ENCODE results near the gene MAN1C1.

Gene MAN1C1

DNA sequence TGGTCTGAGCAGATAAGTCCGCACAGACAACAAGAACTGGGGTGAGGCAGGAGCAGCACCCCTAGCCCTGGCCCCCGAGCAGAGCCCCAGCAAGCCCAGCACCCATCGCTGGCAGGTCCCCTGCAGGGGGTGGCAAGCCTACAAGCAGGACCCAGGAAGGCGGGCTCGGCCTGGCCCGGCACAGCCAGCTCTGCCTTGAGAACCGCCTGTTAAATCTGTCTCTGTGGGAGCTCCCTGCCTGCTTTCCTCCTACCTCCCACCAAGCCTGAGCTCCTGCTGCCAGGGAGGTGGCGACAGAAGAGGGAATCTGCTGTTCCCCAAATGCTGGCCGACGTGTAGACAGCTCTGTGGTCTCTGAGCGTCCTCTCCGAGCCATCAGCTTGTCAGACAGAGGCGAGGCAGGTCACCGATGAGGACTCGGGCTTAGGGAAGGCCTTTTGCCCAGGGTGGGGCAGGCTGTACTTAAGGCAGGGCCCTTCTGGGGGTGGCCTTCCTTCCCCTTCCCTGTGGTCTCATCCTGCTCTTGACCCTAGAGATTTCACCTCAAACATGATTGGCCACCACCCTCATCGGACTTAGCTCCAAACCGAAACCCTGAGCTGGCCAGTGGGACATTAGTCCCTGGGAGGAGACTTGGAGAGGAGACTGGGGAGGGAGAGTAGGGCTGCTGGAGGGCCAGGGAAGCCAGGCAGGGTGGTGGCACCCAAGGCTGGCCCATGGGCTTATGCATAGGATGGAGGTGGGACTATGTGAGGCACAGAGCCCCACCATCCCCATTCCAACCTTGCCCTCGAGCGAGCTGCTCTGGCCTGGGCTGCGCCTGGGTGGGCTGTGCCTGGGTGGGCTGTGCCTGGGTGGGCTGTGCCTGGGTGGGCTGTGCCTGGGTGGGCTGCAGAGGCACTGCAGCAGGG, 191.1 kb downstream of the MAN1C1 start:
- no peak for DNase-seq

DNA sequence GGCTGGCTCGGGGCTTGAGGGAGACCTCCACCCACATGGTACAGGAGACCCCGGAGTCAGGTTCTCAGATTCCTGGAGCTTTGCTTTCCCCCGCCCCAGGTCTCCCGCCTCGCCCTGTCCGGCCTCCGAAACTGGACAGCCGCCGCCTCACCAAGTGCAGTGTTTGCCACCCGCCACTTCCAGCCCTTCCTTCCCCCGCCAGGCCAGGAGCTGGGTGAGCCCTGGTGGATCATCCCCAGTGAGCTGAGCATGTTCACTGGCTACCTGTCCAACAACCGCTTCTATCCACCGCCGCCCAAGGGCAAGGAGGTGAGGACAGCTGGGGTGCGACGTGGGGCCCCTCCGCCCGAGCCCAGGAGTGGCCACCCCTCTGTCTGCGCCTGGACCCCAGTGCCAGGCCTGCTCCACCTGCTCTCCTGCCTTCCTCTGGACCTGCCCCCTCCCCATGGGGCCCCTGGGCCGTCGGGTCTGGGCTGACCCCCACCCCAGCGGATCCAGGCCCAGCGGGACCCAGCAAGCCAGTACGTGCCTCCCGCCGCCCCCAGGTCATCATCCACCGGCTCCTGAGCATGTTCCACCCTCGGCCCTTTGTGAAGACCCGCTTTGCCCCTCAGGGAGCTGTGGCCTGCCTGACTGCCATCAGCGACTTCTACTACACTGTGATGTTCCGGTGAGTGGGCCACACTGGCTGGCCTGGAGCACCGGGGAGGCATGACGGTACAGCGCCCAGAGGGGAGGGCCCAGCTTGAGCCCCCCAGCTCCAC, 192.1 kb downstream of the MAN1C1 start:
- no peak for DNase-seq

DNA sequence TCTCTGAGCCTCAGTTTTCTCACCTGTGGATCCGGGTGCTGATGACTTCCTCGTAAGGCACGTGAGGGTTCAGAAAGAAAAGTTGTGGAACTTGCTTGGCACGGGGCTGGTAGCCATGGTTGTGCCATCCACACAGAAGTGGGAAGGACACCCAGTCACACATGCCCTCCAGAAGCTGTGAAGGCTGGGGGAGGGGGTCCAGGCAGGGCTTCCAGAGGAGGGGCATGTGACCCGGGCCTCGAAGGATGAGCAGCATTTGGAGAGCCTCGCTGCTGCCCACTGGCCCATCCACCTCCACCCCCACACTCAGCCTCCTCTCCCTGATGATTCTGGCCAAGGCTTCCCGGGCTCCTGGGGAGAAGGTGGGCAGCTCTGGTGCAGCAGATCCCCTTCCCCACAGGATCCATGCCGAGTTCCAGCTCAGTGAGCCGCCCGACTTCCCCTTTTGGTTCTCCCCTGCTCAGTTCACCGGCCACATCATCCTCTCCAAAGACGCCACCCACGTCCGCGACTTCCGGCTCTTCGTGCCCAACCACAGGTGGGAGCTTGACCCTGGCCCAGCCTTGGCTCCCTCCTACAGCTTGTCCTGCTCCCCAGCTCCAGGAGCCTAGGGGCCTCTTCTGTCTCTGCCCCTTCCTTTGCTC, 192.8 kb downstream of the MAN1C1 start:
- no peak for DNase-seq

DNA sequence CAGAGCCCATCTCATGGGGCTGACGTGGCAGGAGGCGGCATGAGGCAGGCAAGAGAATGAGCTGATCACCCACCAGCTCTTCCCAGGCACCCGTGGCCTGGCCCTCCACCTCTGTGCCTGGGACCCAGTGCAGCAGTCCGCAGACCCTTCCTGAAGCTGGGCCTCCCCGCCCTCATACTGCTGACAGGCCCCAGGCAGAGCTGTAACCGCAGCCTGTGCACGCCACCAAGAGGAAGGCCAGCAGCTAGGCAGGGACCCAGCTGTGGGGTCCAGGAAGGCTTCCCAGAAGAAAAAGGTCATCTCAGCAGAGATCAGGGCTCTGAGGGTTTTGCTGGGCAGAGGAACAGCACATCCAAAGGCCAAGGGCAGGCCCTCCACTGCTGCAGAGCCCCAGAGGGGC, 193.3 kb downstream of the MAN1C1 start:
- DNase-seq = no peak

DNA sequence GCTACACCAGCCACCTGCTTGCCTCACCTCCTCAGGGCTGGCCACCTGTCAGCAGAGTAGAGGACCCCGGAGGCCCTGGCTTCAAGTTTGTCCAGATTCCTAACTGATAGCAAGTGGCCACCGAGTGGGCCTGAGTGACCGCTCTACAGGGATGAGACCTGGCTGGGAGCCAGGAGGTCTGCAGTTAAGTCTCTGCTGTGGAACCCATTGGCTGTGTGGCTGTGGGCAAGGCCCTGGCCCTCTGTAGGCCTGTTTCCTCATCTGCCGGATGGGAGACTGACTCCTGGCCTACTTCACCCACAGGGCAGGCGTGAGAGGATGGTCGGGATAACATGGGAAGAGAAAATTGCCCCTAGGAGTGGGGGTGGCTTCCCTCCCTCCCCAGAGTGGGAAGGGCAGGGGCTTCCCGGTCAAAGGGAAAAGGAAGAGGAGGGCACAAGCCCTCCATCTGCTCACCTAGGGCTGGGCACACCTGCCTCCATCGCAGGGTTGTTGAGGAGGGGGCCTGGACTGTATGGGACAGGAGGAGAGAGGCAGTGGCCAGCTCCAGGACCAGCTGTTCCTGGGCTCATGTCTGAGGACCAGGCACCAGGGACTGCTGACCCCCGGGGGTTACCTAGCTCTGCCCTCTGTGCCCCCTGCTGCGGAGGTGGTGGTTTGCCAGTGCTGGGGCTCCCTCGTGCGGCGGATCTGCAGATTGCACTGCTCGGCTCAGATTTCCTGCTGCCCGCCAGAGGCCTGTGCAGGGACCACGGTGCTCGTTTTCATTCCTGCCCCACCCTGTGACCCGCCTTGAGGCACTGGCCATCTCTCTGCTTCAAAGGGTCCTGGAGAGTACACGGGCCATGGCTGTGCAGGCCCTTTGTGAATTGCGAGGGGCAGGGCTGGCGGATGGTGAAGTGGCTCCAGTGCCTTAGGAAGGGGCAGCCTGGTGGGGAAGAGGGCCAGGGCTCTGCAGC, 194.0 kb downstream of the MAN1C1 start:
- DNase-seq = peak; percentile 87

DNA sequence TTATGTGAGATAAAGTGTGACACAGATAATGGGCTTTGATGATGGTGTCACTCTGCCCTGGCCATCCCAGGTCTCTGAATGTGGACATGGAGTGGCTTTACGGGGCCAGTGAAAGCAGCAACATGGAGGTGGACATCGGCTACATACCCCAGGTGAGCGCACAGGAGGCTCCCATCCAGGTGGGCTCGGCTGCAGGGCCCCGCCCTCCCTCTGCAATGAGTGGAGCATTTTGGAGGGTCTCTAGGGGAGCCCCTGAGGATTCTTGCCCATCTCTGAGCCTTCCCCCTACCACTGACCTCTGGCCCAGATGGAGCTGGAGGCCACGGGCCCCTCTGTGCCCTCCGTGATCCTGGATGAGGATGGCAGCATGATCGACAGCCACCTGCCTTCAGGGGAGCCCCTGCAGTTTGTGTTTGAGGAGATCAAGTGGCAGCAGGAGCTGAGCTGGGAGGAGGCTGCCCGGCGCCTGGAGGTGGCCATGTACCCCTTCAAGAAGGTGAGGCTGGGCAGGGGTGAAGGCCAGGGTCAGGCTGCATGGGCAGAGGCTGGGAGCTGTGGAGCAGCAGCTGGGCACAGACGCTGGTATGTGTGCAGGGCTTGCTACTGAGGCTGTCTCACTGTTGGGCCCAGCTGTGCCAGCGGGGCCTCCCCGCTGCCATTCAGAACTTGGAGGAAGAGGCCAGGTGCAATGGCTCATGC, 194.9 kb downstream of the MAN1C1 start:
- DNase-seq = no peak

DNA sequence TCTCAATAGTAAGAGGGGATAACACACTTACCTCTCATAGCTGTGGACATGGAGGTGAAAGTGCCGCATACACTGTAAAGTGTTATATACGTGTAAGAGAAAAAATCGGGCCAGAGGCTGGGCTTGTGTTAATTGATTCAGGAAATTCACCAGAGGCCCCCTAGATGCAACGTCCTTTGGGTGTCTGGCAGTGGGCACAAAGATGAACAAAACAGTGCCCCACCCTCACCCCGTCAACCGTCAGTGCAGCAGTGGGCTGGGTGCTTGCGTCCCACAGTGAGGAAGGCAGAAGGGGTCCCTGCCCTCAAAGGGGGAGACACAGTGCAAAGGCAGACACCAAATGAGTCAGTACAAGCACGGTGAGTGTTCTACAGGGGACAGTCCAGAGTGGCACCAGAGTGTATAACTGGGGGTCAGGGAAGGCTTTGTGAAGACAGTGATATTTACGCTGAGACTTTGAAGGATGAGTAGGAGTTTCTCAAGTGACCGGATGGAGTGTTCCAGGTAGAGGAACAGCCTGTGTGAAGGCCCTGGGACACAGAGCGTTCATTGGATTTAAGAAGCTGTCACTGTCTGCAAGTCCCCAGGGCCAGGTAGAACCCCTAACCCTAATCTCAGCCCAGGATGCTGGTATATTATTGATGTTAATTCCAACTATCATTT, 196.6 kb downstream of the MAN1C1 start:
- DNase-seq = no peak

DNA sequence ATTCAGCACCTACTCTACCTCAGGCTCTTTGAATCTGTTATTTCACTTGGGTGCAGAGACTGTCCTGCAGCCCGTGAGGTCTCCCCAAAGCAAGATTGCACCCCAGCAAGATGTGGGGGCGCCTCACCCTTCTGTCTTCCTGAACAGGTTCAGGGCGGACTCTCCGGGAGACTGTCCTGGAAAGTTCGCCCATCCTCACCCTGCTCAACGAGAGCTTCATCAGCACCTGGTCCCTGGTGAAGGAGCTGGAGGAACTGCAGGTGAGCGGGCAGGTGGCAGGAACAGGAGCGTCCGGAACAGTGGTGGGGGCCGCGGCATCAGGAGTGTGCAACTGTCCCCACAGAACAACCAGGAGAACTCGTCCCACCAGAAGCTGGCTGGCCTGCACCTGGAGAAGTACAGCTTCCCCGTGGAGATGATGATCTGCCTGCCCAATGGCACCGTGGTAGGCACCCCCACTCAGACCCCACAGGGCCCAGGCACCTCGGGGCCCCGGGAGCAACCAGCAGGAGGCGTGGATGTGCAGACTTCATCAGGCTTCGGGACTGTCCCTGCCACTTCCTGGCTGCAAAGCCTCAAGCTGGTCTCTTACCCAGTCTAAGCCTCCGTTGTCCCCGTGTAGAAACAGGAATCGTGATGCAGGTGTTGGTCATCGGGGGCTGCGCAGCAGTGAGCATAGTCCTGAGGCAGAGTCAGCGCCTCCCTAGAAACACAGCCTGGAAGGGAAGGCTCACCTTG, 197.3 kb downstream of the MAN1C1 start:
- no peak for DNase-seq

DNA sequence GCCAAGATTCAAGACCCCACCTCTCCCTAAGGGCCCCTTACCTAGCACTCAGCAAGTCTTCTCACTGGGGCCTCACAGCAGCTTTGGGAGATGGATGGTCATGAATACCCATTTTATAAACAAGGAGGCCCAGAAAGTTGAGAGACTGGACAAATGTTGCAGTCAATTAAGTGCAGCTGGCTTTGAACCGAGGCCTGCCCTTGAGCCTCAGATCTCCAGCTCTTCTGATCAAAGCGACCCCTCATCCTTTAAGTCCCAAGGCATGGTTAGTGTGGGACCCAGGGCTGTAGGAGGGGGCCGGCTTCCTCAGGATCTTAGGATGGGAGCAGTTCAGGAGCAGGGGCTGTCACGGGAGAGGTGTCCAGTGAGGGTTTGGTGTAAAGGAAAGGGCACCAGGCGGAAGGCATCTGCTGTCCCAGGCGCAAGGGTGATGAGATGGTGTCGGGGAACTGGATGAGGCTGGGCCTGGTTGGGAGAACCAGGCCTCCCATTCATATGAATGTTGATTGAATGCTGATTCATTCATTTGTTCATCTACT, 198.0 kb downstream of the MAN1C1 start:
- DNase-seq = no peak

DNA sequence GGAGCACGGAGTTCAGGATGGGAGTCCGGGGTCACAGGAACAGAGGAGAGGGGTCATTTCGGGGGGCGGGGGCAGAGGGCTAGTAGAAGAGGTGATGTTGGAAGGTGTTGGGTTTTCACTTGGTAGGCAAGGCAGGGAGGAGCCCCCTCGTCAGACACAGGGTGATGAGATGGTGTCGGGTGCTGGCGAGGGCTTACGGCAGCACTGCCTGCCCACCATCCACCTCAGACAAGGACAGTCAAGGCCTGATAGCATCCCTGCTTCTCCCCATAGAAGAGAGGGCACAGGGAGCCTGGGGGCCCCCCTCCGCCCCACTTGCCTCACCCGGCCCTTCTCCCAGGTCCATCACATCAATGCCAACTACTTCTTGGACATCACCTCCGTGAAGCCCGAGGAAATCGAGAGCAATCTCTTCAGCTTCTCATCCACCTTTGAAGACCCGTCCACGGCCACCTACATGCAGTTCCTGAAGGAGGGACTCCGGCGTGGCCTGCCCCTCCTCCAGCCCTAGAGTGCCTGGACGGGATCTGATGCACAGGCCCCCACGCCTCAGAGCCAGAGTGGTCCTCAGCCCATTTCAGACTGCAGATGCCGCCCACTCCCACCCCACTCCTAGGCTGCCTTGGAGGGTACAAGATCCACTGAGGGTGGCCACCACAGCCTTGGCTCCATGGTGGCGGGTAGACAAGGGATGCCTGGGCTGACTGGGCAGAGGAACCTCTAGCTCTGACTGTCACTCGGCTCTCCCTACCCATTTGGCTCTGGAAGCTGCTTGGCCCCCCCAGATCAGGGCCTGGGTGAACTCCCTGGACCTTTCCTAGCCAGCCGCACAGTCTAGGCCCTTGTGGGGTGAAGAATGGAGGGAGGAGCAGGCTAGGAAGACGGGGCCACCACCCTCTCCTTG, 198.9 kb downstream of the MAN1C1 start:
- no peak for DNase-seq

DNA sequence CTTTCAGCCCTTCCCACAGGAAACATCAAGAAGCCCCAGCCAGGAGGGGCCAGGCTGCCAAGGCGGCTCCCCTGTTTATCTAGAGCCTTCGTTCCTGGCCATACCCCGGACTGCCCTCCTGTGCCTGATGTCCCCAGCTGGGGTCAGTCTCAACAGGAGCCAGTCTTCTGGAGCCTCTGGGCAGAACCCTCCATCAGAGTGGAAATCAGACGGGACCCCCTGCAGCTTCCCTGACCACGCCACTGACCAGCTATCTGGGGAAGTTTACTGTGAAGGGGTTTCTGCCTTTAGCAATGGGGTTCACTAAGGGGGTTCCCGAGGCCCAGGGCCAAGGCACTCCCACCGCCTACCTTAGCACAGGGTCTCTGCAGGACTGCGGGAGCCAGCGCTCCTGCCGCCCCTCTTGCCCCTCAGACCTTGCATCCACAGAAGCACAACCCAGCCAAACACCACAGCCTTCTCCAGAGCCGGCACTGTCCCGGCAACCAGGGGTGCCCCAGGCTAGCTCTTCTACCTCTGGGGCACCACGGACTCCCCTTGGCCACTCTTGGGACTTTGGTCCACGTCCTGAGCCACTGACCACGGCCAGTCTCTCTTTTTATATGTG, 199.6 kb downstream of the MAN1C1 start:
- DNase-seq = no peak

DNA sequence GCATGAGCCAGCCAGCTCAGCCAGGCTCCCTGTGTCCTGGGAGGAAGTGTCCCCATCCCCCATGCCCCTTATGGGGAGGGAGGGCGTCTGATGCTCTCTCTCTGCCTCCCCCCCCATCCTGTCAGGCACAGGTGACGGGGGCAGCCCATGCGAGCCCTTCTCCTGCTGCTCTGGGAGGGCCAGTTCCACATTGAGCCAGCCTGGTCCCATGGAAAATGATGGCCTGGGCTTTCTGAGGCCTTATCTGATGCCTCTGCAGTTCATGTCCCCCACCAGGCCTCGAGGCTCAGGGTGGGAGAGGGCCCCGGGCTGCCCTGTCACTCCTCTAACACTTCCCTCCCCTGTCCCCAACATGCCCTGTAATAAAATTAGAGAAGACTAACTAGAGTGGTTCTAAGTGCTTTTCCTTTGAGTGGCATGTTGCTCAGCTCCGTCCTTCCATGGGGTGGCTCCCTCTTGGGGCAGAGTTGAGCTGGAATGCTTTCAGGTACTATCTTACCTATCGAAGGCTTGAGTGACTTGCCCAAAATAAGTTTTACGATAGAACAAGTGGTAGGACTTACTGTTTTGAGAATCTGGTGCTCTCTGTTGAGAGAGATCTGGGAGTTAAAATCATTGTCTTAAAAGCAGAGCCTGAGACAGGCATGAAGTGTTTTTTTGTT, 201.4 kb downstream of the MAN1C1 start:
- no peak for DNase-seq

DNA sequence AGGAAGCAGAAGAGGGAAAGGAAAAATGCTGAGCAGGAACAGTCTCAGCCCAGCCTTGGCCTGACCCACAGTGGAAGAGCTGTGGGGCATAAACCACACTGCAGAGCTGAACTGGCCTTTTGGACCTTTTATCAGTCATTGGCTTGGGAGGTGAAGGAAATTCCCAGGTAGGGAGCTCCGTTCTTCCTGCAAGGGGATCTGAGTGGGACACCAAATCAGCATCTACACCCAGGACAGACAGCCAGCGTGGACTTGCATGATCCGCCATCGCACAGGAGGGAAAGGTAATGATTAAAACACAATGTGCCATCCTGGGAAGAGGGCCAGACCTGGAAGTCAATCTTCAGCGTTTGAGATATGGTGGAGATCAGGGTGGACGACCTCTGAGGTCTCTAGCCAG, 202.0 kb downstream of the MAN1C1 start:
- no peak for DNase-seq

DNA sequence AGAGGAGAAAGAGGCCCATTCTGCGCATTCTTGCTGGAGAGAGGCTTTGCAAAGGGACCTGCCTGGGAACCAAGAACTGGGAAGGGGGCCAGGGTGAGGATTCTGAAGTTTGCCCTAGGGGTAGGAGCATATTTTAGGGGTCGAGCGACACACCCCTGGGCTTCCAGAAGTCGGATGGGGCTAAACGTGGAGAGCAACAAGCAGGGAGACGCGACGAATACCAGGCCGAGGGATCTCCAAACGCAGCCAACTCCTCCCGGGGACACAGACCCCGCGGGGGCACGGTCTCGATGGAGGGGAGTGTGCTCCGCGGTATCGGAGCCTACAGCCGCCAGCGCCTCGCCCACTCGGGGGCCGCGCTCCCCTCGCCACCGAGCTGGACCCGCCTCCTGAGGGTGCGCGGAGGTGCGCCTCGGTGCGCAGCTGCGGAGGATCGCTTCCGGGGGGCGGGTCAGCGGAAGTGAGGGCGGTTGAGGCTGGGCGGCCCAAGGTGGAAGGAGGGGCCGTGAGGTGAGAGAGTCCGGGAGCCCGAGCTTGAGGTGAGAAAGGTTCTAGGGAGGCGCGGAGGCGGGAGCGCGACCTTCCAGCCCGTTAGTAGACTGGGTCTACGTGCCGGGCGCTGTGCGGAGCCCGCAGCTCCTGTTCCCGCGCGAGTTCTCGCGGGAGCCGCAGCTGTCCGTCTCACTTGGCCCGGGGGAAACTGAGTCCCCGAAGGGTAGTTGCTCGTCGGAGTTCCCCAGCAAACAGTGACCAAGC, 203.1 kb downstream of the MAN1C1 start, which contains the start of gene MTFR1L:
Gene MTFR1L (plus strand): TSS at position 464 of the 756 bp plus-strand sequence. CDS start 3,151 bp downstream, outside the sequence.
- DNase-seq = peak; percentile 89

DNA sequence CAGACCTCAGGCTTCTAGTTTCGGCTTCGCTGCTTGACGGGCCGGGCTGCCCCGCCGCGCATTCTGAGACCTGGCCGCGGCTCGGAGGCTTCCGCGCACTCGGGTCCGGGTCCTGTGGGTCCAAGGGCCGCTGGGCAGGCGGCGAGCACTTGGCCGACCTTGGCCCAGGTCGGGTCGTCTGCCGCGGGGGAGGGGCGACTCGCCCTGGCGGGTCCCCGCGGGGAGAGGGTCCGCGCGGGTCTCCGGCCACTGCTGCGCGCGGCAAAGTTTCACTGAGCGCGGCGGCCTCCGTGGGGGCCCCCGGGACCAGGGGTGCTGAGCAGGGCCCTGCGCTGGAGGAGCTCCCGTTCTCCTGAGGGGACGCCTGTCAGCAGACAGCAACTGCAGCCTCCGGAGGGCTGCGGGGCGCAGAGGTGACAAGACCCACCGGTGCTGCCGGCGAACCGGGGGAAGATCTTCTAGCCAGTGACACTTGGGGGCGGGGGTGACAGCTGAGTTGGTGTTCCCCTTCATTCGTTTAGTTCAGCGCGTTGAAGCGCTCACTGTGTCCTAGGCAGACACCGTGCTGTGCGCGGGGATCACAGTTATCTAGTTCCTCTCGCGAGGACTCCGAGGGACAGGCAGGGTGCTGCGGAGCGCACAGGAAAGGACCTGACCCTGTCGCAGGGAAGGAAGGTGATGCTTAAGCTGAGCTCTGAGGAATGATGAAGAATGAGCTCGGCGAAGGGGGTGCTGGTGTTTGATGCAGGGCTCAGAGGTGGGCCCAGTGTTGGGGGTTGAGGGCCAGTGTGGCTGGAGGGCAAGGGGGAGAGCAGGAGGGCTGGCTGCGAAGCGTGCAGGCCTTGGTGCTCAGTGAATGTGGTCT, 203.9 kb downstream of the MAN1C1 start:
- DNase-seq = no peak

DNA sequence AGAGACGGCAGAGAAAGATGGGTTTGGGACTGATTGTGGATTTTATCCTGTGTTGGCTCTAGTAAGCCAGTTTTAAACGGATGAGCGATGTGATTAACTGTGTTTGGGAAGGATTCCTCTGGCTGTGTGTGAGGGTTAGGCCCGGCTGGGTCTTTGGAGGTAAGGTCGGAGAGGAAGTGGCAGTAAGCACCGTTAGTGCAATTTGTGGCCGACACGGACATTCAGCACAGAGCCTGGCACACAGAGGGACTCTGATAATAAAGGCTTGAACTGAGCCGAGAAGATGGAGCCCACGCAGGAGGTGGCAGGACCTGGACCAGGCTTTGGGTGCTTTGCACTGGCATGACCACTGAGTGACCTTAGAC, 204.5 kb downstream of the MAN1C1 start:
- no peak for DNase-seq
